Measurements from ENCODE around the gene BTBD7.

BTBD7 gene

GRCh38 chr14:93302688-93303581 lies 29.9 kb downstream of the BTBD7 start:
- no peak for DNase-seq

GRCh38 chr14:93301821-93302447 lies 30.9 kb downstream of the BTBD7 start:
- no peak for DNase-seq

DNA sequence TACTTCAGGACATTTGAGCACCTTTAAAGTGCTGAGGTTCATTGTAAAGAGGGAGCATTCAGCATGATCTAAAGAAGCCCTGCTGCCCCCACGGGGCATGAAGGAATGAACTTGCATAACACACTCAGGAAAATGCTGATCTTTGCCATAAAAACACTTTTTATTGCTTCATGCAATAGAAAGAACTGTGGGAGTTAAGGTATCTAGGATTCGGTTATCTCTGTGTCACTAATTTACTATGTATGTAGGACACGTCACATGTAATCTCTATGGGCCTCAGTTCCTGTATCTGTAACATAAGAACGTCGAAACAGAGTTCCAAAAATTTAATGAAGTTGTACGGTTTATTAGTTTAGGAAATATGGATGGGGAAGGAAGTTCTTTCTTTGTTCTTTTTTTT lies 33.0 kb downstream of the BTBD7 start:
- DNase-seq: no peak

DNA sequence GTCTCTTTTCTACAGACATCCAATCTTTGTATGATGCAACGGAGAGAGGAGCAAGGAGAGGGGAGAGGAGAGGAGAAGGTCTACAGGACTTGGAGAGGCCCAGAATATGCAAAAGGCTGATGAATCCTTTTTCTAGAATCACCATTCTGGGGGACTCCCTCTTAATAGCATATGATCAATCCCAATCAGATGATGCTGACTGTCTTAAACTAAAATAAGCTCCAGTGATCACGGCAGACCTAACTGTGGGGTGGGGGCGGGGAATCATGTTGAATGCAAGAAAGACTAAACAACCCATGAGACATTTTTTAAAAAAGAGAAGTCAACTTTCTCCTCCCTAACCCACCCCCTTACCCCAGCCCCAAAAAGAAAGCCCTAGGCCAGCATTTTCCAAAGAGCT lies 33.4 kb downstream of the BTBD7 start:
- DNase-seq: no peak

- no peak for DNase-seq
These were observed 37.2 kb downstream of the BTBD7 start for GRCh38 chr14:93295541-93296220.

DNA sequence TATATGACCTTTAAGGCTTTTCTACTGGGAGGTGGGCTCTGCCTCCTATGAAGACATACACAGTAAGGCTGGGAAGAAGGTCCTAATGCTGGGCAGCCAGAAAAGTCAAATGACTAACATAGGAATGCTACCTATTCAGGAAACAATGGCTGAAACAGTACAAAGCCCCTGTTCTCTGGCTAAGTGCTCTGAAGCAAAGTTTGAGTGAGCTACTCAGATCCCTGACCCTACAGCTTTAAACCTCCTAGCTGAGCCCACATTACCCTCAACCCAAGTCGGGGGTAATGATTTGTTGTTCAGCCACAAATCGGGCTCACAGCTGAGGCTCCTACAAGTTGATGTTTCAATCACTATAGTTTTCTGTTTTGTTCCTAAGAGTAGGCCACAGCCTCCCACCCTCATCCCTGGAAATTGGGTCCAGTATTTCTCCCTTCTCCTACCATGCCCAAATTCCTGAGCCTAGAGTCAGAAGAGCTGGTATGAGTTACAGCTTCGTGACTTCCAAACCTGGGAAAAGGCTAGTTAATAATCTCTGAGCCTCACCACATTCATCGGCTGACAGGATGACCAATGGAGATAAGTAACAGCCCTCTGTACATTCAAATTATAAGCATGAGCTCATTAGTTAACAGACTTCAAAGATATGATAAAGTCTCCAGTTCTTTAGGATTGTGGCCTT lies 46.5 kb downstream of the BTBD7 start:
- no peak for DNase-seq

GRCh38 chr14:93285044-93285443 lies 47.8 kb downstream of the BTBD7 start:
- DNase-seq: no peak

DNA sequence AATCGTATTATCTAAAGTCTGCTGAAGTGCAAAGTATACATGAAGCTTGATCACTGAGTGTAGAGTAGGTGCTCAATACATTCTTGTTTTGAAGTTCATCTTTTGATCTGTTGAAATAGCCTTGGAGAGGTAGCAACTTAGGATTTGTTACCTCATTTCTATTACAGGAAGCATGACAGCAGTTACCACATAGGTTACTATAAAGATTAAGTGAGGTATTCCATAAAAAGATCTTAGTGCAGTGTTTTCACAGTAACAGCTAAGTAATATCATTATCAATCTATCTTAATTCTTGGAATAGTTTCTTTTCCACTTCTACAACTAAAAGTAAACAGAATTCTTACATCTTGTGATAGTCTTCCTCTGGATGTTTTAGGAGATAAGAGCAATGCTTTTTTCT lies 50.9 kb downstream of the BTBD7 start:
- DNase-seq: no peak

GRCh38 chr14:93280743-93281142 lies 52.1 kb downstream of the BTBD7 start:
- DNase-seq: no peak

- DNase-seq: no peak
These were observed 56.7 kb downstream of the BTBD7 start for GRCh38 chr14:93276031-93276716.

- no peak for DNase-seq
These were observed 58.6 kb downstream of the BTBD7 start for GRCh38 chr14:93274055-93274806.

DNA sequence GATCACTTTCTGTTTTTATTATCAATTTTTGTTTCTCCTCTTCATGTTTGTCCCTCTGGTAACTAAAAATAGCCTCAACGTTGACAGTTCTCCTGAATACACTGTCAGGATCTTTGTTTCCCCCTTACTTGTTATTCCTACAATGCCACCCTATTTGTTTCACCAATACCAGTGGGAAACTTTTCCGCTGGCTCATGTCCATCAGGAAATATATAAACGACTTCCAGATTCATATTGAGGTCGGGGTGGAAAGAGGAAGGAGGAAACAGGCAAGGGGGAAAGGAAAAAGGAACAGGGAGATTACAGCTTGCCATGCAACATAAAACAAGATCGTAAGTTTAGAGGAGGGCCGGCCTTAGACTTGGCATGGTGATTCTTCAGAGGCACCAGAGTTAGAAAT lies 61.7 kb downstream of the BTBD7 start:
- no peak for DNase-seq

- DNase-seq: no peak
These were observed 63.3 kb downstream of the BTBD7 start for GRCh38 chr14:93269341-93270068.

GRCh38 chr14:93268406-93268805 lies 64.4 kb downstream of the BTBD7 start:
- no peak for DNase-seq

DNA sequence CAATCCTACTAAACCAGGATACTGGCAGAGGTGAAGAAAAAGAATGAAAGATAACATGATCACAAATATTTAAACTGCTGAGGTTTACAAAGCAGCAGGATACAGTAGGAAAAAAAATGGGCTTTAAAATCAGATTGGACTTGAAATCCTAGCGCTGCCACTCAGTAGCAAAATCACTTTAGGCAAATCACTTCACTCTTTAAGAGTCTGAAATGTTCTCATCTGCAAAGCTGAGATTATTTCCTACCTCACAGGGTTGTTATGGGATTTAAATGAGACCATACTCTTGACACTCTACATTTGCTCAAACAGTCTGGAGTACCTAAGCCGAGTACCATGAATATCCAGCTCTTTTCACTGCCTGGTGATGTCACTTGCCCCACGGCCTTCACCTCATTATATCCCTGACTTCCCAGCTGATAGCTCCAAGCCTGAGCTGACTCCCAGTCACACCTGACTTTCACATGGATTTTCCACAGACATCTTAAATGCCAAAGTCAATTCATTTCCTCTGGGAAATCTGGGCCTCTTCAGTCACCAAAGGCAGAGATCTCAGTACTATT lies 65.6 kb downstream of the BTBD7 start:
- no peak for DNase-seq

- DNase-seq: no peak
These were observed 66.7 kb downstream of the BTBD7 start for GRCh38 chr14:93266127-93266526.

GRCh38 chr14:93263416-93263815 lies 69.4 kb downstream of the BTBD7 start:
- DNase-seq: no peak

DNA sequence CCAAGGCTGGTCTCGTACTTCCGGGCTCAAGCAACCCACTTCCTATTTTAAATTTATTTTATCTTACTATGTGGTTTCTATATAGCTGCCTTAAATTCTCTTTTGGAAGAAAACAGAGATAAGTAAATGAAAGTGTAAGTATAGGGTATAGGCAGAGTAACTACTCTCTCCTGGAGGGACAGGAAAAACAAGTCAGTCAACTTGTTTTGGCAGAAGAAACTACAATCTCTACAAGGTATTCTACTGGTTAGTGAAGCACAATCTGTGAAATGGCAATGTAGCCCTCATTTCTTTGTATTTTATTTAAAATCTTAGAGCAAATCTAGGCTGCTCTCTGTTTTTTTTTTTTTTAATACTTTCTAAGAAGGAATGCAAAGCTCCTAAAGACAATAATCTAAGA lies 70.4 kb downstream of the BTBD7 start:
- DNase-seq: no peak

GRCh38 chr14:93249128-93249831 lies 83.6 kb downstream of the BTBD7 start:
- no peak for DNase-seq

GRCh38 chr14:93246534-93246933 lies 86.3 kb downstream of the BTBD7 start:
- DNase-seq: no peak

All from NCI-H2081 treated with DMSO at 0.1 percent for 48 hours (cell line).